ENCODE measurements around the gene PRKRA. TPM values are rescaled to one million over a fixed set of nuclear protein-coding genes. Genes with fewer than 3 reads are reported as not detected.

PRKRA gene
- total and polyA plus RNA-seq, 2 of the 8 experiments (the other 6 are each of a cell fraction or from before 2014, with no cell fraction given), result 25.4 to 60.4 TPM

DNA sequence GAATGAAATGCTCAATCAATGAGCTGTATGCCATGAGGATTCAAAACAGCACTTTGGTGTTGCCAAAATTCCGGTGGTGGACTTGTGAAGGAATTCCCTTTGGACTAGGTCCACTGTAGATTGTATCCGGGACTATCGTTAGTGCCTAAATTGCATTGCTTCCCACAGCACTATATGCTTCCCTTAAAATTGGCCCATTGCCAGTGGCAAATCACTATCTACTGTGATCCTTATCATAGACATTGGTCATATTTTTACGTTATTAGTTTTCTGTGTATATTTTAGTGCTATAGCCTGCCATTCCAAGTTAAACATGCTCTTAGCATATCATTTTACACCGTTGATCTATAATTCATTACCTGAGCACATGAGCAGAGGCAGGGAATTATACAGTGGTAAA, 1.9 kb upstream of the PRKRA start:
- CTCF ChIA-PET (ENCODE audit: partially characterized antibody), result no interaction called here

More for the DNA sequence above, 1.9 kb upstream of the PRKRA start:
- Histone ChIP-seq H2BK20ac (ENCODE audit: low read length) (no peak overlapping the region), H3K9ac (replicated peaks in 1 of 4; ENCODE audit: extremely low read depth in 1 of 4, low read depth in 3 of 4, low read length in 3 of 4) (no peak overlapping the region), H2BK15ac (ENCODE audit: low read length) (no peak overlapping the region), H3K36me3 (ENCODE audit: control insufficient read depth in 2 of 4, insufficient read depth in 4 of 4, low read length in 3 of 4) (peaks cover 0 to 13% (median 8%) of the 10 kb centered on the region in 4 experiments; a peak in 6 of 8 replicates), H2AFZ (ENCODE audit: low read length) (no peak overlapping the region), H3K4me3 (ENCODE audit: extremely low read depth in 1 of 4, insufficient read depth in 2 of 4, low read depth in 3 of 4, low read length in 4 of 4) (no peak overlapping the region), H3K9me3 (ENCODE audit: insufficient read depth in 2 of 2, low read depth in 1 of 2, low read length in 1 of 2) (no peaks in the 10 kb centered on the region), H2BK12ac (ENCODE audit: low read depth, low read length) (no peak overlapping the region), H3K27ac (ENCODE audit: low read depth, low read length) (no peak overlapping the region), H3K4ac (replicated peaks; ENCODE audit: insufficient read length, low read depth, low read length) (no peak overlapping the region), H3K14ac (ENCODE audit: insufficient read length) (no peak overlapping the region), H3K4me2 (ENCODE audit: insufficient read depth in 1 of 2, low read depth in 2 of 2, low read length in 2 of 2) (no peak overlapping the region), H4K20me1 (replicated peaks in 1 of 2; ENCODE audit: control insufficient read depth in 1 of 2, insufficient read depth in 2 of 2, low read length in 2 of 2) (peaks cover 4% of the 10 kb centered on the region in 2 experiments), H3K23me2 (ENCODE audit: low read depth, low read length) (peaks cover 5% of the 10 kb centered on the region), H3K79me2 (ENCODE audit: control insufficient read depth in 1 of 2, insufficient read depth in 2 of 2, low read length in 2 of 2) (peaks cover 8 to 25% of the 10 kb centered on the region in 2 experiments), H2BK5ac (ENCODE audit: low read depth, low read length) (no peak overlapping the region), H3K23ac (ENCODE audit: insufficient read length) (no peak overlapping the region), H3K56ac (replicated peaks; ENCODE audit: insufficient read length, low read depth, low read length) (no peak overlapping the region), H3K79me1 (ENCODE audit: low read depth, low read length) (peaks cover 5% of the 10 kb centered on the region; the same call in 1 of the 2 replicates), H2AK5ac (ENCODE audit: low read depth, low read length) (no peak overlapping the region), H3K18ac (ENCODE audit: extremely low read depth, low read length) (no peak overlapping the region), H4K91ac (replicated peaks; ENCODE audit: insufficient read length, low read length) (no peak overlapping the region), H3K4me1 (replicated peaks in 1 of 4; ENCODE audit: control insufficient read depth in 3 of 4, insufficient read depth in 4 of 4, low read length in 3 of 4) (peaks cover 0 to 2% (median 0%) of the 10 kb centered on the region in 4 experiments; a peak in 2 of 7 replicates), H4K8ac (ENCODE audit: extremely low read depth, insufficient read depth, low read length) (no peak overlapping the region), H4K5ac (ENCODE audit: insufficient read length, low read depth, low read length) (no peak overlapping the region), H2BK120ac (replicated peaks; ENCODE audit: low read depth, low read length) (no peak overlapping the region), H3K27me3 (replicated peaks in 1 of 4; ENCODE audit: control insufficient read depth in 3 of 4, extremely low read depth in 1 of 4, insufficient read depth in 3 of 4, low read length in 3 of 4) (no peaks in the 10 kb centered on the region)
- 91% methylated on average over 5 of the region's 5 CpGs; no CpG with 5 or more reads in 1 of the 2 experiments for WGBS, 2 experiments (ENCODE audit: extremely low coverage in 1 of 2, insufficient coverage in 1 of 2, insufficient read length in 1 of 2, insufficient replicate concordance in 2 of 2, low coverage in 1 of 2, low lambda C conversion rate in 2 of 2, missing lambda C conversion rate in 1 of 2)
- DNase-seq (ENCODE audit: low read depth in 1 of 2, low spot score in 2 of 2) (no peak), FAIRE-seq (no peak)
- TF ChIP-seq RXRA (IDR thresholded peaks at IDR 0.05; ENCODE audit: insufficient read depth, low read depth, low read length), result no peak
- TF ChIP-seq NRF1 (IDR thresholded peaks at IDR 0.05; ENCODE audit: low read depth, low read length), result no peak
- TF ChIP-seq MAFK (IDR thresholded peaks at IDR 0.05; ENCODE audit: low read depth, low read length), result no peak
- TF ChIP-seq TAF7 (optimal IDR thresholded peaks at IDR 0.05; ENCODE audit: borderline replicate concordance, low read depth, low read length), result no peak
- no peak for TF ChIP-seq SIN3A (conservative IDR thresholded peaks at IDR 0.05 in 1 of 2, IDR thresholded peaks at IDR 0.05 in 1 of 2; ENCODE audit: low read depth in 1 of 2, low read length in 2 of 2)
- TF ChIP-seq RBBP5 (IDR thresholded peaks at IDR 0.05; ENCODE audit: borderline replicate concordance, low read depth, low read length), result no peak
- no peak for TF ChIP-seq POLR2AphosphoS5 (IDR thresholded peaks at IDR 0.05; ENCODE audit: low read depth, low read length)
- TF ChIP-seq SIRT6 (IDR thresholded peaks at IDR 0.05; ENCODE audit: low read length), result no peak
- no peak for TF ChIP-seq EZH2 (IDR thresholded peaks at IDR 0.05; ENCODE audit: low read depth, low read length, severe bottlenecking)
- TF ChIP-seq PHF8 (conservative IDR thresholded peaks at IDR 0.05; ENCODE audit: low read depth, low read length), result no peak
- POLR2A ChIA-PET (ENCODE audit: partially characterized antibody), result interaction anchor here (0.8 to 3.1 kb wide), 5 partner anchors 8 to 70 kb away, joined by 3 to 30 read pairs (median 4); partner anchors contain the start of gene PLEKHA3

All from H1 (cell line).